Measurements from ENCODE around the gene ZBTB14.

Gene ZBTB14

DNA sequence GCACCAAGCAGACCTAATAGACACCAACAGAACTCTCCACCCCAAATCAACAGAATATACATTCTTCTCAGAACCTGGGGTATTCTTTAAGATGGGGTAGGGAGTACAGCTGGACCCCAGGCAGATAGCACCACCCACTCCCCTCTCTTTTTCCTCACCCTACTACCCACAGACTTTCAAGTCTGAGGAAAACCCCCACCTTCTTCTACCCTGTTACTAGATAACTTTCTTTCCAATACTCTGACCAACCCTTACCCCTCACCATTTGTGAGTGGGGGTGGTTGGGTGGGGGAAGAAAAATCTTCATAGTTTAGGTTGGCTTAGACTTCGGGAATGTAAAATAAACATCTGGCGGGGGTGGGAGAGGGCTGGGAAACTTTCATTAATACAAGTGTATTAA is 20.3 kb upstream of the ZBTB14 start:
- Histone ChIP-seq H3K4me1 (ENCODE audit: low read length) (no peaks in the 10 kb centered on the region), H3F3A (ENCODE audit: insufficient read depth, low read length) (no peaks in the 10 kb centered on the region), H3K4me2 (ENCODE audit: low read depth, low read length) (no peak overlapping the region), H3K9me3 (replicated peaks; ENCODE audit: insufficient read depth, low read length) (no peaks in the 10 kb centered on the region), H2AFZ (ENCODE audit: low read length) (no peak overlapping the region), H3K4me3 (ENCODE audit: low read length) (no peak overlapping the region), H4K20me1 (ENCODE audit: insufficient read depth, low read length) (no peaks in the 10 kb centered on the region), H3K27me3 (replicated peaks; ENCODE audit: insufficient read depth, low read length) (no peaks in the 10 kb centered on the region), H3K9me2 (replicated peaks; ENCODE audit: insufficient read depth, low read length) (no peaks in the 10 kb centered on the region), H3K27ac (ENCODE audit: low read length) (no peak overlapping the region), H3K79me2 (ENCODE audit: low read length) (no peaks in the 10 kb centered on the region), H3K9ac (ENCODE audit: low read length) (no peak overlapping the region), H3K36me3 (replicated peaks; ENCODE audit: insufficient read depth, low read length) (no peaks in the 10 kb centered on the region)
- no peak for DNase-seq
- TF ChIP-seq, protein P1, sequence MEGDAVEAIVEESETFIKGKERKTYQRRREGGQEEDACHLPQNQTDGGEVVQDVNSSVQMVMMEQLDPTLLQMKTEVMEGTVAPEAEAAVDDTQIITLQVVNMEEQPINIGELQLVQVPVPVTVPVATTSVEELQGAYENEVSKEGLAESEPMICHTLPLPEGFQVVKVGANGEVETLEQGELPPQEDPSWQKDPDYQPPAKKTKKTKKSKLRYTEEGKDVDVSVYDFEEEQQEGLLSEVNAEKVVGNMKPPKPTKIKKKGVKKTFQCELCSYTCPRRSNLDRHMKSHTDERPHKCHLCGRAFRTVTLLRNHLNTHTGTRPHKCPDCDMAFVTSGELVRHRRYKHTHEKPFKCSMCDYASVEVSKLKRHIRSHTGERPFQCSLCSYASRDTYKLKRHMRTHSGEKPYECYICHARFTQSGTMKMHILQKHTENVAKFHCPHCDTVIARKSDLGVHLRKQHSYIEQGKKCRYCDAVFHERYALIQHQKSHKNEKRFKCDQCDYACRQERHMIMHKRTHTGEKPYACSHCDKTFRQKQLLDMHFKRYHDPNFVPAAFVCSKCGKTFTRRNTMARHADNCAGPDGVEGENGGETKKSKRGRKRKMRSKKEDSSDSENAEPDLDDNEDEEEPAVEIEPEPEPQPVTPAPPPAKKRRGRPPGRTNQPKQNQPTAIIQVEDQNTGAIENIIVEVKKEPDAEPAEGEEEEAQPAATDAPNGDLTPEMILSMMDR (IDR thresholded peaks at IDR 0.05; ENCODE audit: low read length), result no peak
- no peak for TF ChIP-seq EZH2phosphoT487 (IDR thresholded peaks at IDR 0.05; ENCODE audit: low read length)
- no peak for TF ChIP-seq EZH2 (optimal IDR thresholded peaks at IDR 0.05; ENCODE audit: low read depth, low read length)

DNA sequence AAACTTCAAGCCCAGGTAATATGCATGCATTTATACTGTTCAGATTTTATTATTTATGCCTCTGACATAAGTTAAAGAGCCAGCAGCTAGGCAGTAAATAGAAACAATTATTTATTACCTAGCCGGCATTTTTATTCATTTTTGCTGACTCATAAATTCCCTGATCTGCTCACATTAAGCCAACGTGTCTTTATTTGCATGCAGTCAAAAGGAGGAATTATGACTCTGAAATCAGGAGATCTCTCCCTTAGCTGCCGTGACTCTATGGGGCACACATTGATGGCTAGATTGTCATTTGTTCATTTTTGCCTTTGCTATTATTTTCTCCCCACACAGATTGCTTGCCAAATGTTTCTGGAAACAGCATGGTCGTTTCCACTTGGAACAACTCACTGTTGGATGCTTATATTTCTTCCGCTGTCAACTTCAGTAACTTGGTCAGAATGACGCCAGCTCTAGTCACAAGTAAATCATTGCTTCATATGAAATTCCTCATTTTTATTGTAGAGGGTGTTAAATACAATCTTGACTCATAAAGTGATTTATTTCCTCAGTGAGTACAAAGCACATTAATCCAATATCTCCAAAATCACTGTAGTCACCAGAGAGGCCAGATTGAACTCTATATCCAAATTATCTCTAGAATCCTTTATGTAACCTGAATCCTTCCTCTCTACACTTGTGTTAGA is 15.9 kb upstream of the ZBTB14 start:
- TF ChIP-seq, protein P1 (IDR thresholded peaks at IDR 0.05; ENCODE audit: low read length), result no peak
- TF ChIP-seq EZH2phosphoT487 (IDR thresholded peaks at IDR 0.05; ENCODE audit: low read length) (no peak), EZH2 (optimal IDR thresholded peaks at IDR 0.05; ENCODE audit: low read depth, low read length) (no peak)
- no peak overlapping the region for H3K27ac ChIP-seq (ENCODE audit: low read length)
- no peak overlapping the region for H3K4me2 ChIP-seq (ENCODE audit: low read depth, low read length)
- H3K36me3 ChIP-seq (replicated peaks; ENCODE audit: insufficient read depth, low read length), result no peaks in the 10 kb centered on the region
- peaks cover 8% of the 10 kb centered on the region for H3K4me1 ChIP-seq (ENCODE audit: low read length)
- H3K9ac ChIP-seq (ENCODE audit: low read length), result no peak overlapping the region
- peaks cover 5% of the 10 kb centered on the region; the same call in 1 of the 2 replicates for H3F3A ChIP-seq (ENCODE audit: insufficient read depth, low read length)
- no peaks in the 10 kb centered on the region for H3K79me2 ChIP-seq (ENCODE audit: low read length)
- H3K27me3 ChIP-seq (replicated peaks; ENCODE audit: insufficient read depth, low read length), result no peaks in the 10 kb centered on the region
- DNase-seq, result no peak
- no peak overlapping the region for H3K4me3 ChIP-seq (ENCODE audit: low read length)
- H2AFZ ChIP-seq (ENCODE audit: low read length), result no peak overlapping the region
- no peaks in the 10 kb centered on the region for H4K20me1 ChIP-seq (ENCODE audit: insufficient read depth, low read length)
- H3K9me3 ChIP-seq (replicated peaks; ENCODE audit: insufficient read depth, low read length), result no peaks in the 10 kb centered on the region
- no peaks in the 10 kb centered on the region for H3K9me2 ChIP-seq (replicated peaks; ENCODE audit: insufficient read depth, low read length)

DNA sequence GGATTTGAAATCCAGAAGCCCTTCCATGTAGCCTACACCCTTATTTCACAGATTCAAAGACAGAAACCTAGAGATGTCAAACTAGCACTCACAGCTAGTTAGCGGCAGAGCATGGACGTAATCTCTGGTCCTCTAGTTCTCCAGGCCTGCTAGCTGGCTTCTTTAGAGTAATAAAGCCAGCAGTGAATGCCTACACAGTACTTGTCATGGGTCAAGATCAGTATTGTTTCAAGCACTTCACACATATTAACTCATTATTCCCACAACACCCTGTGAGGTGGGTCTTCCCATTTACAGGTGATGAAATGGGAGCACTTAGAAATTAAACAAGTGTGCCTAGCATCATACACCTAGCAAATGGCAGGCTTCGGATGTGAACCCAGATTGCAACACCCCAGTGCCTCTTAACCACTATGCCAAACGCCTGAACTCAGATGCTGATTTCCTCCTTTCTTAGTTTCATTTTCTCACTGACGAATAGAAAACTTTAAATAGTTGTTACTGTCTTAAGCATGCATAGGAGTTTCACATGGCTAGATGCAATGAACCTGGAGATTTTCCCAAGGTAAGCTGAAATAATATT is 14.5 kb upstream of the ZBTB14 start:
- Histone ChIP-seq H4K20me1 (ENCODE audit: insufficient read depth, low read length) (no peaks in the 10 kb centered on the region), H3K9me2 (replicated peaks; ENCODE audit: insufficient read depth, low read length) (no peaks in the 10 kb centered on the region), H3K79me2 (ENCODE audit: low read length) (no peaks in the 10 kb centered on the region), H3K36me3 (replicated peaks; ENCODE audit: insufficient read depth, low read length) (no peaks in the 10 kb centered on the region), H3K4me3 (ENCODE audit: low read length) (peak overlapping the region; percentile 50), H2AFZ (ENCODE audit: low read length) (peak overlapping the region; percentile 90), H3F3A (ENCODE audit: insufficient read depth, low read length) (peaks cover 5% of the 10 kb centered on the region; the same call in 1 of the 2 replicates), H3K27me3 (replicated peaks; ENCODE audit: insufficient read depth, low read length) (no peaks in the 10 kb centered on the region), H3K9ac (ENCODE audit: low read length) (peak overlapping the region; percentile 26; the same call in 1 of the 2 replicates), H3K4me1 (ENCODE audit: low read length) (peaks cover 8% of the 10 kb centered on the region), H3K27ac (ENCODE audit: low read length) (peak overlapping the region; percentile 41; the same call in 1 of the 2 replicates), H3K4me2 (ENCODE audit: low read depth, low read length) (peak overlapping the region; percentile 64), H3K9me3 (replicated peaks; ENCODE audit: insufficient read depth, low read length) (no peaks in the 10 kb centered on the region)
- peak; percentile 79 for DNase-seq
- TF ChIP-seq, protein P1 (IDR thresholded peaks at IDR 0.05; ENCODE audit: low read length), result no peak
- TF ChIP-seq EZH2phosphoT487 (IDR thresholded peaks at IDR 0.05; ENCODE audit: low read length) (no peak), EZH2 (optimal IDR thresholded peaks at IDR 0.05; ENCODE audit: low read depth, low read length) (no peak)

All from MM.1S (cell line).